Liver (tissue), 9 donors: Measurements from ENCODE around the gene C4A. TPM values are rescaled to one million over a fixed set of nuclear protein-coding genes. Genes with fewer than 3 reads are reported as not detected.

Experiments used
- DNase-seq: peaks from one replicate; pipeline ENCODE4 v3.0.0-alpha.2; 2017; ENCODE audit warnings: low spot score
- H3K27ac ChIP-seq, 2 donors: one replicate each; pipeline ENCODE4 v1.7.0; 2013; ENCODE audit warnings: inconsistent platforms in 2 of 2, low read length in 2 of 2, control low read depth in 1 of 2, low read depth in 1 of 2, mild to moderate bottlenecking in 1 of 2
- H3K27me3 ChIP-seq, 4 donors: one replicate each; pipeline versions ENCODE4 v1.6.1 to v1.7.0; 2013; ENCODE audit warnings: low read length in 3 of 4, inconsistent platforms in 1 of 4, mild to moderate bottlenecking in 1 of 4, moderate library complexity in 1 of 4; ENCODE audit not compliant: control insufficient read depth in 4 of 4, insufficient read depth in 4 of 4
- H3K36me3 ChIP-seq, 4 donors: one replicate each; pipeline versions ENCODE4 v1.6.1 to v1.7.0; 2013; ENCODE audit warnings: low read length in 3 of 4, mild to moderate bottlenecking in 3 of 4, low read depth in 1 of 4, moderate library complexity in 1 of 4; ENCODE audit not compliant: control insufficient read depth in 4 of 4, insufficient read depth in 3 of 4
- H3K4me1 ChIP-seq, 4 donors: one replicate each; pipeline versions ENCODE4 v1.6.1 to v1.7.0; 2013; ENCODE audit warnings: low read length in 3 of 4, mild to moderate bottlenecking in 3 of 4, moderate library complexity in 1 of 4; ENCODE audit not compliant: control insufficient read depth in 4 of 4, insufficient read depth in 4 of 4
- H3K4me3 ChIP-seq, 3 donors: one replicate each; pipeline versions ENCODE4 v1.6.1 to v1.7.0; 2013; ENCODE audit warnings: low read length in 3 of 3, control low read depth in 1 of 3, low read depth in 1 of 3, mild to moderate bottlenecking in 1 of 3
- H3K9ac ChIP-seq, 2 donors: one replicate each; pipeline ENCODE4 v1.7.0; 2013; ENCODE audit warnings: low read length in 2 of 2, mild to moderate bottlenecking in 2 of 2, moderate library complexity in 2 of 2, control low read depth in 1 of 2, low read depth in 1 of 2
- H3K9me3 ChIP-seq, 4 donors: one replicate each; pipeline versions ENCODE4 v1.6.1 to v1.7.0; 2013; ENCODE audit warnings: low read length in 3 of 4; ENCODE audit not compliant: control insufficient read depth in 4 of 4
- ATF3 ChIP-seq: IDR thresholded peaks from 2 replicates; pipeline ENCODE4 v1.6.1; 2016; ENCODE audit warnings: antibody characterized with exemption
- CTCF ChIP-seq: fragments of 150-350 bp; IDR thresholded peaks from 2 replicates; pipeline ENCODE4 v1.5.1; 2017; ENCODE audit warnings: improper control_type of control experiment, low read depth, low read length; ENCODE audit not compliant: missing input control
- EGR1 ChIP-seq, 2 donors: IDR thresholded peaks; 2 replicates each; pipeline ENCODE4 v1.6.1; 2016 to 2018; ENCODE audit warnings: antibody characterized with exemption in 2 of 2, low read depth in 2 of 2
- FOXA2 ChIP-seq: IDR thresholded peaks from 2 replicates; pipeline ENCODE4 v1.6.1; 2016; ENCODE audit warnings: antibody characterized with exemption
- GABPA ChIP-seq, 2 donors: IDR thresholded peaks in 1 of 2; conservative IDR thresholded peaks in 1 of 2; 2 replicates each; pipeline ENCODE4 v1.6.1; 2016; ENCODE audit warnings: antibody characterized with exemption in 2 of 2, mild to moderate bottlenecking in 1 of 2, moderate library complexity in 1 of 2
- HNF4A ChIP-seq, 2 donors: conservative IDR thresholded peaks; 2 replicates each; pipeline ENCODE4 v1.6.1; 2016; ENCODE audit warnings: antibody characterized with exemption in 2 of 2, mild to moderate bottlenecking in 2 of 2
- HNF4G ChIP-seq: IDR thresholded peaks from 2 replicates; pipeline ENCODE4 v1.6.1; 2016; ENCODE audit warnings: antibody characterized with exemption
- MAX ChIP-seq: IDR thresholded peaks from 2 replicates; pipeline ENCODE4 v1.6.1; 2016; ENCODE audit warnings: antibody characterized with exemption
- NR2F2 ChIP-seq: IDR thresholded peaks from 2 replicates; pipeline ENCODE4 v1.6.1; 2016; ENCODE audit warnings: antibody characterized with exemption
- RAD21 ChIP-seq, 2 donors: IDR thresholded peaks; 2 replicates each; pipeline ENCODE4 v1.6.1; 2016; ENCODE audit warnings: antibody characterized with exemption in 2 of 2, mild to moderate bottlenecking in 2 of 2
- RXRA ChIP-seq, 2 donors: IDR thresholded peaks; 2 replicates each; pipeline ENCODE4 v1.6.1; 2017 to 2018; ENCODE audit warnings: antibody characterized with exemption in 2 of 2, mild to moderate bottlenecking in 1 of 2
- SP1 ChIP-seq: IDR thresholded peaks from 2 replicates; pipeline ENCODE4 v1.6.1; 2018; ENCODE audit warnings: antibody characterized with exemption, mild to moderate bottlenecking
- TAF1 ChIP-seq: conservative IDR thresholded peaks from 2 replicates; pipeline ENCODE4 v1.6.1; 2016; ENCODE audit warnings: antibody characterized with exemption, mild to moderate bottlenecking
- YY1 ChIP-seq: IDR thresholded peaks from 2 replicates; pipeline ENCODE4 v1.6.1; 2016; ENCODE audit warnings: antibody characterized with exemption, mild to moderate bottlenecking
- WGBS: extraction: QIAGEN DNeasy Blood & Tissue Kit; methylation state at CpG from one replicate; pipeline ENCODE4 v1.1.7; 2013; 5-methylcytosine and 5-hydroxymethylcytosine counted together
- polyA plus RNA-seq, 2 donors: library from polyadenylated mRNA; stranded (reverse) in 1 of 2; unstranded in 1 of 2; fragments of 200-250 nt in 1 of 2; fragments of >200 nt in 1 of 2; fragmentation: Nextera tagmentation in 1 of 2; extraction: Ambion mirVana in 1 of 2; gene quantifications; one replicate each; pipeline versions ENCODE4 v1.2.1 to v1.2.3, GENCODE V29; 2013 to 2015
- total RNA-seq, 2 donors: library from RNA; depleted of rRNA; stranded (reverse); fragments of >200 nt; gene quantifications; one replicate each; pipeline ENCODE4 v1.2.3, GENCODE V29; 2014
- TF ChIP-seq, protein P1 (sequence below): IDR thresholded peaks from 2 replicates; pipeline ENCODE4 v1.6.1; 2016; ENCODE audit warnings: antibody characterized with exemption, mild to moderate bottlenecking
- TF ChIP-seq, protein P2 (sequence below): IDR thresholded peaks from 2 replicates; pipeline ENCODE4 v1.6.1; 2016; ENCODE audit warnings: antibody characterized with exemption
- donor health status: healthy.
- donor health status: healthy.
- donor health status: healthy.
- donor health status: healthy.
- donor health status: healthy.

Gene C4A
- total and polyA plus RNA-seq, 4 donors, result 410 to 2,903 (median 1,534) TPM

GRCh38 chr6:31943742-31944141 is 38.1 kb upstream of the C4A start:
- 85% methylated on average over 3 of the region's 3 CpGs for WGBS
- TF ChIP-seq, protein P1, sequence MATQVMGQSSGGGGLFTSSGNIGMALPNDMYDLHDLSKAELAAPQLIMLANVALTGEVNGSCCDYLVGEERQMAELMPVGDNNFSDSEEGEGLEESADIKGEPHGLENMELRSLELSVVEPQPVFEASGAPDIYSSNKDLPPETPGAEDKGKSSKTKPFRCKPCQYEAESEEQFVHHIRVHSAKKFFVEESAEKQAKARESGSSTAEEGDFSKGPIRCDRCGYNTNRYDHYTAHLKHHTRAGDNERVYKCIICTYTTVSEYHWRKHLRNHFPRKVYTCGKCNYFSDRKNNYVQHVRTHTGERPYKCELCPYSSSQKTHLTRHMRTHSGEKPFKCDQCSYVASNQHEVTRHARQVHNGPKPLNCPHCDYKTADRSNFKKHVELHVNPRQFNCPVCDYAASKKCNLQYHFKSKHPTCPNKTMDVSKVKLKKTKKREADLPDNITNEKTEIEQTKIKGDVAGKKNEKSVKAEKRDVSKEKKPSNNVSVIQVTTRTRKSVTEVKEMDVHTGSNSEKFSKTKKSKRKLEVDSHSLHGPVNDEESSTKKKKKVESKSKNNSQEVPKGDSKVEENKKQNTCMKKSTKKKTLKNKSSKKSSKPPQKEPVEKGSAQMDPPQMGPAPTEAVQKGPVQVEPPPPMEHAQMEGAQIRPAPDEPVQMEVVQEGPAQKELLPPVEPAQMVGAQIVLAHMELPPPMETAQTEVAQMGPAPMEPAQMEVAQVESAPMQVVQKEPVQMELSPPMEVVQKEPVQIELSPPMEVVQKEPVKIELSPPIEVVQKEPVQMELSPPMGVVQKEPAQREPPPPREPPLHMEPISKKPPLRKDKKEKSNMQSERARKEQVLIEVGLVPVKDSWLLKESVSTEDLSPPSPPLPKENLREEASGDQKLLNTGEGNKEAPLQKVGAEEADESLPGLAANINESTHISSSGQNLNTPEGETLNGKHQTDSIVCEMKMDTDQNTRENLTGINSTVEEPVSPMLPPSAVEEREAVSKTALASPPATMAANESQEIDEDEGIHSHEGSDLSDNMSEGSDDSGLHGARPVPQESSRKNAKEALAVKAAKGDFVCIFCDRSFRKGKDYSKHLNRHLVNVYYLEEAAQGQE, result no peak
- TF ChIP-seq ATF3, result no peak
- no peak for TF ChIP-seq FOXA2
- TF ChIP-seq YY1, result no peak
- no peak for TF ChIP-seq SP1
- no peak for TF ChIP-seq TAF1
- TF ChIP-seq RXRA (IDR thresholded peaks at IDR 0.05), result no peak
- TF ChIP-seq MAX, result no peak
- no peak for TF ChIP-seq CTCF
- no peak for TF ChIP-seq GABPA (IDR thresholded peaks at IDR 0.05 in 1 of 2, conservative IDR thresholded peaks at IDR 0.05 in 1 of 2)
- TF ChIP-seq HNF4G, result no peak
- Histone ChIP-seq H3K9me3 (no peaks in the 10 kb centered on the region), H3K36me3 (peaks cover 0 to 46% (median 21%) of the 10 kb centered on the region in 4 donors), H3K27me3 (no peaks in the 10 kb centered on the region), H3K9ac (no peak overlapping the region), H3K4me1 (peaks cover 7 to 51% (median 29%) of the 10 kb centered on the region in 4 donors), H3K27ac (peak overlapping the region in 1 of 2 donors; percentile 8), H3K4me3 (no peak overlapping the region)
- no peak for DNase-seq

- Histone ChIP-seq H3K4me3 (no peak overlapping the region), H3K27ac (peak overlapping the region; percentile 78 to 93), H3K9me3 (no peaks in the 10 kb centered on the region), H3K9ac (peak overlapping the region in 1 of 2 donors; percentile 12), H3K27me3 (no peaks in the 10 kb centered on the region), H3K36me3 (peaks cover 2 to 52% (median 31%) of the 10 kb centered on the region in 4 donors), H3K4me1 (peaks cover 7 to 63% (median 35%) of the 10 kb centered on the region in 4 donors)
- no peak for TF ChIP-seq SP1
- TF ChIP-seq YY1, result no peak
- TF ChIP-seq EGR1 (IDR thresholded peaks at IDR 0.05; ENCODE audit: low read depth in 2 of 2), result no peak
- no peak for TF ChIP-seq HNF4A (conservative IDR thresholded peaks at IDR 0.05)
- no peak for TF ChIP-seq RXRA (IDR thresholded peaks at IDR 0.05)
- TF ChIP-seq ATF3, result no peak
- TF ChIP-seq NR2F2, result no peak
- TF ChIP-seq RAD21 (IDR thresholded peaks at IDR 0.05), result no peak
- no peak for TF ChIP-seq HNF4G
- TF ChIP-seq CTCF, result no peak
- TF ChIP-seq, protein P2, sequence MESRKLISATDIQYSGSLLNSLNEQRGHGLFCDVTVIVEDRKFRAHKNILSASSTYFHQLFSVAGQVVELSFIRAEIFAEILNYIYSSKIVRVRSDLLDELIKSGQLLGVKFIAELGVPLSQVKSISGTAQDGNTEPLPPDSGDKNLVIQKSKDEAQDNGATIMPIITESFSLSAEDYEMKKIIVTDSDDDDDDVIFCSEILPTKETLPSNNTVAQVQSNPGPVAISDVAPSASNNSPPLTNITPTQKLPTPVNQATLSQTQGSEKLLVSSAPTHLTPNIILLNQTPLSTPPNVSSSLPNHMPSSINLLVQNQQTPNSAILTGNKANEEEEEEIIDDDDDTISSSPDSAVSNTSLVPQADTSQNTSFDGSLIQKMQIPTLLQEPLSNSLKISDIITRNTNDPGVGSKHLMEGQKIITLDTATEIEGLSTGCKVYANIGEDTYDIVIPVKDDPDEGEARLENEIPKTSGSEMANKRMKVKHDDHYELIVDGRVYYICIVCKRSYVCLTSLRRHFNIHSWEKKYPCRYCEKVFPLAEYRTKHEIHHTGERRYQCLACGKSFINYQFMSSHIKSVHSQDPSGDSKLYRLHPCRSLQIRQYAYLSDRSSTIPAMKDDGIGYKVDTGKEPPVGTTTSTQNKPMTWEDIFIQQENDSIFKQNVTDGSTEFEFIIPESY, result no peak
- TF ChIP-seq, protein P1, result no peak
- TF ChIP-seq GABPA (IDR thresholded peaks at IDR 0.05 in 1 of 2, conservative IDR thresholded peaks at IDR 0.05 in 1 of 2), result no peak
- WGBS, result 66% methylated on average over 9 of the region's 9 CpGs
- DNase-seq, result no peak
Observed at GRCh38 chr6:31945154-31945506, 36.7 kb upstream of the C4A start.
